Keratinocyte (primary cell): ENCODE results near the gene RAPGEF4.

Experiments
- EZH2 ChIP-seq: IDR thresholded peaks from one replicate; pipeline ENCODE4 v1.6.1; 2012; ENCODE audit warnings: inconsistent platforms, mild to moderate bottlenecking, low read length, moderate library complexity
- TF ChIP-seq, protein P1 (sequence below), 3 experiments: IDR thresholded peaks in 1 of 3; conservative IDR thresholded peaks in 1 of 3; optimal IDR thresholded peaks in 1 of 3; 2 replicates in 2 of 3; 3 replicates in 1 of 3; pipeline versions ENCODE3 to v1.5.1; 2011; ENCODE audit warnings: low read length in 3 of 3, mild to moderate bottlenecking in 3 of 3, moderate library complexity in 2 of 3, control low read depth in 1 of 3, inconsistent platforms in 1 of 3; ENCODE audit not compliant: insufficient read depth in 2 of 3; ENCODE audit errors: extremely low read depth in 1 of 3

DNA sequence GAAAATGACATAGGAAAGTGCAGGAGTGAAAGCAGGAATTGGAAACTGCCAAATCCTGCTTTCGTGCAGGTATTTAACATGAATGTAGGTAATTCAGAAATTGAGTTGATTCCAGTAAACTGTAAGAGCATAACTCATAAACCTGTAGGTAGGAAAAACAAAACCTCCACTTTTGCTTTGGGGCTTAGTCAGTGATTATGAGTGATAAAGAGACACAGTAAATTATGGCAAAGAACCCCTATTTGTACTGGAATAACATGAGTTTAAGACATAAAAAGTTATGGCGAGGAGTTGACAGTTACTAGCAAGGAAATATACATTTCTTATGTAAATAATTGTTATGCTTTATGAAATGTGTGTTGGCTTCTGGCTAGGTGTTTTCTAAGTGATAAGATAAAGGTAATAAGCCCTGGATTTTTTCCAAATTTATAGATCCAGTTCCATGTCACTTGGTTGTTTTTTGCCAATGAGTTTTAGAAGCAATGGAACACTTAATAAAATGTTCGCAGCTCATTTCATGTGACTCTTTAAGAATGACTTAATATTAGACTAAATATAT, 357.3 kb downstream of the RAPGEF4 start:
- TF ChIP-seq, protein P1, sequence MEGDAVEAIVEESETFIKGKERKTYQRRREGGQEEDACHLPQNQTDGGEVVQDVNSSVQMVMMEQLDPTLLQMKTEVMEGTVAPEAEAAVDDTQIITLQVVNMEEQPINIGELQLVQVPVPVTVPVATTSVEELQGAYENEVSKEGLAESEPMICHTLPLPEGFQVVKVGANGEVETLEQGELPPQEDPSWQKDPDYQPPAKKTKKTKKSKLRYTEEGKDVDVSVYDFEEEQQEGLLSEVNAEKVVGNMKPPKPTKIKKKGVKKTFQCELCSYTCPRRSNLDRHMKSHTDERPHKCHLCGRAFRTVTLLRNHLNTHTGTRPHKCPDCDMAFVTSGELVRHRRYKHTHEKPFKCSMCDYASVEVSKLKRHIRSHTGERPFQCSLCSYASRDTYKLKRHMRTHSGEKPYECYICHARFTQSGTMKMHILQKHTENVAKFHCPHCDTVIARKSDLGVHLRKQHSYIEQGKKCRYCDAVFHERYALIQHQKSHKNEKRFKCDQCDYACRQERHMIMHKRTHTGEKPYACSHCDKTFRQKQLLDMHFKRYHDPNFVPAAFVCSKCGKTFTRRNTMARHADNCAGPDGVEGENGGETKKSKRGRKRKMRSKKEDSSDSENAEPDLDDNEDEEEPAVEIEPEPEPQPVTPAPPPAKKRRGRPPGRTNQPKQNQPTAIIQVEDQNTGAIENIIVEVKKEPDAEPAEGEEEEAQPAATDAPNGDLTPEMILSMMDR (optimal IDR thresholded peaks at IDR 0.05 in 1 of 3, IDR thresholded peaks at IDR 0.05 in 1 of 3, conservative IDR thresholded peaks at IDR 0.05 in 1 of 3; ENCODE audit: extremely low read depth in 1 of 3, insufficient read depth in 2 of 3, low read length in 3 of 3) = no peak
- TF ChIP-seq EZH2 = no peak
